ENCODE measurements around the gene RPL18. TPM values are rescaled to one million over a fixed set of nuclear protein-coding genes. Genes with fewer than 3 reads are reported as not detected.
"Not testable (repeated sequence)": the region's sequence is repeated elsewhere in the genome, so short reads cannot be mapped to it uniquely, and the experiment has no call there.

Gene RPL18
- 2,104 and 2,291 TPM in 2 replicates for total RNA-seq (2014; rRNA removed; shearing (Covaris generic))

GRCh38 chr19:48618916-48619691 is at the start of gene RPL18, which contains the start of gene SPHK2:
TSS of gene RPL18 (minus strand) at chr19:48619178. CDS start at chr19:48619143, 35 bp downstream.
TSS of gene SPHK2 (plus strand) at chr19:48619506. CDS start at chr19:48620515, 1,009 bp downstream.
- peak; percentile 100 for DNase-seq (ENCODE audit: low read depth)

DNA sequence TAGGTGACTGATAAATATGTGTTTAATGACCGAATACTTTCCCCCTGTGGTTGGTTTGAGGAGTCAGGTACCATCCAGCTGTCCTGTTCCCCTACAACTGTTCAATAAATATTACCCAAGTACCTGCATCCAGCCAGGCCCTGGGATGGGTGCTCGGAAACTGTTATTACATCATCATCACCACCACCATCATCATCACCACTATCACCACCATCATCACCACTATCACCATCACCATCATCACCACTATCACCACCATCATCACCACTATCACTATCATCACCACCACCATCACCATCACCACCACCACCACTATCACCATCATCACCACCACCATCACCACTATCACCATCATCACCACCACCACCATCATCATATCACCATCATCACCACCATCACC is 49.8 kb upstream of the RPL18 start:
- DNase-seq (ENCODE audit: low read depth): no peak

DNA sequence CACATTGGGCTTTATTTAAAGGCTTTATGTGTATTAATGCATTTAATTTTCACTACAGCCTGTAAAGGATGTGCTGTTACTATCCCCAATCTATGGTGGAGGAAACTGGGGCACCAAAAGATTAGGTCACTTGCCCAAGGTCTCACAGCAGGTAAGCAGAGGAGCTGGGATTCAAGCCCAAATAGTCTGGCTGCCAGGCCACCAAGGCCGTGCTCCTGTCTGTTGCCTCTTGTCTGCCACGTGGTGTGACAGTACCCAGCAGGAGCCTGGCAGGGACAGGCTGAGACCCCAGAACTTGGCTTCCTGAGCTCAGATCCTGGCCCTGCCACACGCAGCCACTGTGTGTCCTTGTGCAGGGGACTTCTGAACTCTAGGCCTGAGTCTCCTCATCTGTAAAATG is 49.4 kb upstream of the RPL18 start:
- no peak for DNase-seq (ENCODE audit: low read depth)

DNA sequence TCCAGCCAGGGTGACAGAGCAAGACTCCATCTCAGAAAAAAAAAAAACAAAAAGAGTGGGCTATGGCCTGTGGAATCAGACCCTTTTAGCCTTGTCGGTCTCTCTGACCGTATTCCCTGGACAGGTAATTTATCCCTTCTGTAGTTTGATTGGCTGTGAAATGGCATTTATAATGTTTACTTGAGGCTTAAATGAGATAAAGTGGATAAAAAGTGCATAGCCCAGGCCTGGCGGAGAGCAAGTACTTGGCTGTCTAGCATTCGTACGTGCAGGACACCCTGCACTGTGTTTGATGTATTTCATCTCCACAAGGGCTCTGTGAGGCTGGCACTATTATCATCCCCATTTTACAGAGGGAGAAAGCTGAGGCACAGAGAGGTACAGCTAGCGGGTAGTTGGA is 46.8 kb upstream of the RPL18 start:
- DNase-seq (ENCODE audit: low read depth): no peak

GRCh38 chr19:48664476-48664875 is 45.5 kb upstream of the RPL18 start:
- DNase-seq (ENCODE audit: low read depth): no peak

DNA sequence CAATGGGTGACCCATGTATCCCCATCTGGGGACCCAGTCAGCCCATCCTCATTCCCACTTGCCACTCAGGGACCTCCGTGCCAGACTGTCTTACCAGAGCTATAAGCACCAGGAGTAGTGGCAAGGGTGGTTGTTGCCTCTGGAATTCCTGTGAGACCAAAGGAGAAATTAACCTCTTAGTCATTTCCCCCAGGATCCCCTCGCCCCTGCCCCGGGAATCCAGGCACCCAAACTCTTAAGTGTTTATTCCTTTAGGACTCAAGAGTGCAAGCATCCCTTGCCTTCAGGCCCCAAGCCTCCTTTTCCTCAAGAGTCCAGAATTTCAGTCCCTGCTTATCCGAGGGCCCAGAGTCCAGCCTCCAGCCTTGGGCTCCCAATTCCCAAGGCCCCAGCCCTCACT is 44.7 kb upstream of the RPL18 start:
- DNase-seq (ENCODE audit: low read depth): no peak

GRCh38 chr19:48661711-48662090 is 42.7 kb upstream of the RPL18 start:
- no peak for DNase-seq (ENCODE audit: low read depth)

GRCh38 chr19:48660852-48661710 is 42.1 kb upstream of the RPL18 start:
- DNase-seq (ENCODE audit: low read depth): peak; percentile 93

GRCh38 chr19:48659768-48660167 is 40.8 kb upstream of the RPL18 start:
- DNase-seq (ENCODE audit: low read depth): no peak

- DNase-seq (ENCODE audit: low read depth): no peak
These were observed 39.5 kb upstream of the RPL18 start for GRCh38 chr19:48658483-48658882.

- not testable (repeated sequence) for DNase-seq (ENCODE audit: low read depth)
These were observed 38.9 kb upstream of the RPL18 start for GRCh38 chr19:48657828-48658227.

- peak; percentile 79 for DNase-seq (ENCODE audit: low read depth)
These were observed 38.0 kb upstream of the RPL18 start for GRCh38 chr19:48656840-48657474.

DNA sequence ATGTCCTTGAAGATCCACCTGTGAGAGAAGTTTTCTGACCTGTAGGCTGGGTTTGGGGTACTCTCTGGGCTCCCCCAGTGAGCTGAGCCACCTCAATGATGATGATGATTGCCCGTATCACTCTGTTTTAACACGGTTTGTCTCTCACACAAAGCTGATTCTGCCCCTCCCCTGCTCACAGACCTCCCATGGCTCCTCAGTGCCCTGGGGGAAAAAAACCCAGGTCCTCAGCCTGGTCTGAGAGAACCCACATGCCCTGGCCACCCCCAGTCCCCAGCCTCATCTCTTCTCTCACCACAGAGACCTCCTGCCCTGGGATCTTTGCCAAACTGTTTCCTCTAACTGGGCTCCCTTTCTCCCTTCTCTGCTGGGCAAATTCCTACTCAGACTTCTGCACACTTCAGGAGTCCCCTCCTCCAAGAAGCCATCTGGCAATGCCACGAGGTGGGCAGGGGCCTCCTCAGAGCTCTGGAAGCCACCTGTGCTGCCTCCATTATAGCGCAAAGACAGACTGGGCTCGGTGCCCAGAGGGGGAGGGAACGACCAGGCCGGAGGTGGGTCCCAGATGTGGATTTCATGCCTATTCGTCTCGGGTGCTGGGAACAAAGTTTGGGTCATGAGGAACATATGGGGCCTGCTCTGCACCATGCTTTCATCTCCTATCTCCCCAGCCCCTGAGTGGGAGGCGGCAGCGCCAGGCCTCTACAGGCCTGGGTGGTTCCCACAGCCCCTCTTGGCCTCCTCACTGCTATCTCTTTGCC is 35.5 kb upstream of the RPL18 start:
- peak; percentile 76 for DNase-seq (ENCODE audit: low read depth)

- no peak for DNase-seq (ENCODE audit: low read depth)
These were observed 32.7 kb upstream of the RPL18 start for GRCh38 chr19:48651683-48652048.

GRCh38 chr19:48650974-48651682 is 32.1 kb upstream of the RPL18 start:
- DNase-seq (ENCODE audit: low read depth): no peak

DNA sequence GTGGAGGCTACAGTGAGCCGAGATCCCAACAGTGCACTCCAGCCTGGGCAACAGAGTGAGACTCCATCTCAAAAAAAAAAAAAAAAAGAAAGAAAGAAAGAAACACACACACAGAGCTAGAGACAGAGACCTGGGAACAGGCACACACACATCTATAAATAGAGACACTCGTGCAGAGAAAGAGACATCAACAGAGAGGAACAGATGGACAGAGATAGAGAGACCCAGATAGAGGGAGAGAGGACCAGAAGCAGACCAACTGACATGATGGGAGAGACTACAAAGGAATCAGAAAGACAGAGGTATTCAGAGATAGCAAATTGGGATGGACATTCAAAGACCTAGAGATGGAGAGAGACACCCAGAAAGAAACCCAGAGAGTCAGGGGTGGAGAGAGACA is 29.2 kb upstream of the RPL18 start:
- DNase-seq (ENCODE audit: low read depth): no peak

- DNase-seq (ENCODE audit: low read depth): peak; percentile 78
These were observed 27.8 kb upstream of the RPL18 start for GRCh38 chr19:48646722-48647216.

- no peak for DNase-seq (ENCODE audit: low read depth)
These were observed 27.2 kb upstream of the RPL18 start, which contains the start of gene CA11 for GRCh38 chr19:48646001-48646721. TSS of gene CA11 (minus strand) at chr19:48646187. CDS start at chr19:48645632, 555 bp downstream.

- DNase-seq (ENCODE audit: low read depth): no peak
These were observed 26.6 kb upstream of the RPL18 start for GRCh38 chr19:48645620-48646000.

Measured in RPMI7951 (cell line).